WTC11 (cell line): ENCODE results near the gene ANKRD13D. TPM values are rescaled to one million over a fixed set of nuclear protein-coding genes. Genes with fewer than 3 reads are reported as not detected.

ENCODE experiments used
- ATAC-seq: fragments of 200-7000 bp; cut with Tn5 transposase; 2 replicates; pipeline ENCODE4 v1.10.0; 2021; ENCODE audit warnings: mild to moderate bottlenecking, moderate library complexity
- CTCF ChIA-PET: fragments of 300-600 bp; sonication (Branson Sonifier 250); formaldehyde crosslinking; loops from one replicate; lab custom pipeline; 2021; ENCODE audit warnings: antibody characterized with exemption; lab: Charles Lee
- POLR2A ChIA-PET: fragments of 350-600 bp; sonication (Branson Sonifier 250); formaldehyde crosslinking; loops from one replicate; lab custom pipeline; 2021; ENCODE audit warnings: antibody characterized with exemption; lab: Charles Lee
- DNase-seq: peaks from one replicate; pipeline ENCODE4 v3.0.0; 2021; ENCODE audit warnings: low spot score
- H3K27ac Mint-ChIP-seq: 2 replicates; pipeline ENCODE4 v1.8.0; 2021; ENCODE audit warnings: mixed read lengths
- H3K27me3 Mint-ChIP-seq: 2 replicates; pipeline ENCODE4 v1.8.0; 2021; ENCODE audit warnings: low read depth, mild to moderate bottlenecking, moderate library complexity, mixed read lengths
- H3K36me3 Mint-ChIP-seq: 2 replicates; pipeline ENCODE4 v1.8.0; 2021; ENCODE audit warnings: mixed read lengths
- H3K4me1 Mint-ChIP-seq: 2 replicates; pipeline ENCODE4 v1.8.0; 2022; ENCODE audit warnings: mixed read lengths
- H3K4me3 Mint-ChIP-seq: 2 replicates; pipeline ENCODE4 v1.8.0; 2021; ENCODE audit warnings: mild to moderate bottlenecking, moderate library complexity, mixed read lengths
- H3K9me3 Mint-ChIP-seq: 2 replicates; pipeline ENCODE4 v1.8.0; 2021; ENCODE audit warnings: mixed read lengths
- NFYB ChIP-seq: sonication (generic); formaldehyde crosslinking; conservative IDR thresholded peaks from 2 replicates; pipeline ENCODE4 v1.8.0; 2022; ENCODE audit warnings: low read depth, missing genetic modification reagents
- NR3C1 ChIP-seq: sonication (generic); formaldehyde crosslinking; conservative IDR thresholded peaks from 2 replicates; pipeline ENCODE4 v1.8.1; 2023; ENCODE audit warnings: low read depth, mild to moderate bottlenecking, missing genetic modification reagents
- ZNF396 ChIP-seq: fragments of 250-450 bp; sonication (Bioruptor Pico); IDR thresholded peaks from 2 replicates; pipeline ENCODE4 v1.8.0; 2021; ENCODE audit warnings: mild to moderate bottlenecking, moderate library complexity, borderline replicate concordance
- total RNA-seq: library from RNA; stranded (reverse); gene quantifications from 3 replicates; pipeline ENCODE4 v1.2.3, GENCODE V29; 2021
- TF ChIP-seq, protein P1 (sequence below): fragments of 250-450 bp; sonication (Bioruptor Pico); IDR thresholded peaks from 2 replicates; pipeline ENCODE4 v1.9.0; 2021; ENCODE audit warnings: mild to moderate bottlenecking
- TF ChIP-seq, protein P2 (sequence below): sonication (generic); formaldehyde crosslinking; IDR thresholded peaks from 2 replicates; pipeline ENCODE4 v1.8.0; 2022; ENCODE audit warnings: mild to moderate bottlenecking, missing genetic modification reagents
- TF ChIP-seq, protein P3 (sequence below): sonication (generic); formaldehyde crosslinking; IDR thresholded peaks from 2 replicates; pipeline ENCODE4 v1.8.1; 2023; ENCODE audit warnings: mild to moderate bottlenecking, missing genetic modification reagents
- TF ChIP-seq, protein P4 (sequence below): fragments of 250-450 bp; sonication (Bioruptor Pico); IDR thresholded peaks from 2 replicates; pipeline ENCODE4 v1.9.0; 2021; ENCODE audit warnings: mild to moderate bottlenecking, borderline replicate concordance
- TF ChIP-seq, protein P5 (sequence below): sonication (generic); formaldehyde crosslinking; conservative IDR thresholded peaks from 2 replicates; pipeline ENCODE4 v1.8.1; 2023; ENCODE audit warnings: mild to moderate bottlenecking, low read depth, missing genetic modification reagents, moderate library complexity

The ANKRD13D gene
- total RNA-seq, 1 experiment from 2014 or later = 55.5 TPM

DNA sequence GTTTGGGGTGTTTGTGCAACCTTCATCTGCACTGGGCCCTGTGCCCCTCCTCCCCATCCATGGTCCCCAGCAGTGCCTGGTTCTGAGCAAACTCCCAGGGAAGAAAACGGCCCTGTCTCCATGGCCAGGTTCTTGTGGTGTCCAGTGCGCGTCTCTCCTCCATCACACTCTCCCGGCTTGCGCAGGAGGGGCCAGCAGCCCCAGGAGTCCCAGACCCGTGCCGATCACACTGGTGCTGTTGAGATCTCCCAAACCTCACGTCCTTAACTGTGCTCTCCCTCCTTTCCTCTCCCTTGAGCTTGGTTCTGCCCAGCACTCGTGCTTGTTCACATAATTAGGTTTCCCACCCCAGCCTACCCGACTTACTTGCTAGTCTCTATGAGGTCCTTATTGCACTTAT is 33.8 kb upstream of the ANKRD13D start (continued):
- TF ChIP-seq, protein P1, sequence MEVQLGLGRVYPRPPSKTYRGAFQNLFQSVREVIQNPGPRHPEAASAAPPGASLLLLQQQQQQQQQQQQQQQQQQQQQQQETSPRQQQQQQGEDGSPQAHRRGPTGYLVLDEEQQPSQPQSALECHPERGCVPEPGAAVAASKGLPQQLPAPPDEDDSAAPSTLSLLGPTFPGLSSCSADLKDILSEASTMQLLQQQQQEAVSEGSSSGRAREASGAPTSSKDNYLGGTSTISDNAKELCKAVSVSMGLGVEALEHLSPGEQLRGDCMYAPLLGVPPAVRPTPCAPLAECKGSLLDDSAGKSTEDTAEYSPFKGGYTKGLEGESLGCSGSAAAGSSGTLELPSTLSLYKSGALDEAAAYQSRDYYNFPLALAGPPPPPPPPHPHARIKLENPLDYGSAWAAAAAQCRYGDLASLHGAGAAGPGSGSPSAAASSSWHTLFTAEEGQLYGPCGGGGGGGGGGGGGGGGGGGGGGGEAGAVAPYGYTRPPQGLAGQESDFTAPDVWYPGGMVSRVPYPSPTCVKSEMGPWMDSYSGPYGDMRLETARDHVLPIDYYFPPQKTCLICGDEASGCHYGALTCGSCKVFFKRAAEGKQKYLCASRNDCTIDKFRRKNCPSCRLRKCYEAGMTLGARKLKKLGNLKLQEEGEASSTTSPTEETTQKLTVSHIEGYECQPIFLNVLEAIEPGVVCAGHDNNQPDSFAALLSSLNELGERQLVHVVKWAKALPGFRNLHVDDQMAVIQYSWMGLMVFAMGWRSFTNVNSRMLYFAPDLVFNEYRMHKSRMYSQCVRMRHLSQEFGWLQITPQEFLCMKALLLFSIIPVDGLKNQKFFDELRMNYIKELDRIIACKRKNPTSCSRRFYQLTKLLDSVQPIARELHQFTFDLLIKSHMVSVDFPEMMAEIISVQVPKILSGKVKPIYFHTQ = no peak
- TF ChIP-seq, all 79 proteins: peak for 0

DNA sequence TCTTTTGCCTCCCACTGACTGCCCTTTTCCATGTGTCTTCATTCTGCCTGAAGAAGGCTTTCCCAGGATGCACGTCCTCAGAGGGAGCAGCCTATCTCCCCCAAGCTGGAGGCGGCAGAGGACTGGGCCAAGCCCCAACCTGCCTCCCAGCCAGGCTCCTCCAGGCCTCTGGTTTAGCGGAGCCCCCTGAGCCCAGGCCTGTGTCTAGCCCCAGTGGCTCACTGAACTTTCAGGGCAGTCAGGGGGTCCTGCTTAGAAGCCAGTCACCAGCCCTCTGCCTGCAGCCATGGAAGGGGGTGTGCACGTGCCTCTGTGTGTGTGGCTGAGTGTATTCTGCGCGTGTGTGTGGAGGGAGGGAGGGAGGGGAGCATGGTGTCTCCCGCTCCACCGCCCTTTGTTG is 33.2 kb upstream of the ANKRD13D start:
- no peaks in the 10 kb centered on the region for H3K9me3 Mint-ChIP-seq
- peaks cover 57% of the 10 kb centered on the region for H3K36me3 Mint-ChIP-seq
- ChIA-PET POLR2A (no interaction called here), CTCF (interaction anchor here (1.0 kb wide), 1 partner anchor 175 kb away, joined by 3 read pairs; no protein-coding TSS in a partner anchor)
- ATAC-seq = no peak
- peak overlapping the region; percentile 27; the same call in 1 of the 2 replicates for H3K27ac Mint-ChIP-seq
- DNase-seq = no peak
- H3K4me1 Mint-ChIP-seq = no peaks in the 10 kb centered on the region
- peaks cover 9% of the 10 kb centered on the region for H3K27me3 Mint-ChIP-seq
- no peak overlapping the region for H3K4me3 Mint-ChIP-seq
- TF ChIP-seq NR3C1 (CRISPR knock-in tag) = no peak
- TF ChIP-seq, protein P2, sequence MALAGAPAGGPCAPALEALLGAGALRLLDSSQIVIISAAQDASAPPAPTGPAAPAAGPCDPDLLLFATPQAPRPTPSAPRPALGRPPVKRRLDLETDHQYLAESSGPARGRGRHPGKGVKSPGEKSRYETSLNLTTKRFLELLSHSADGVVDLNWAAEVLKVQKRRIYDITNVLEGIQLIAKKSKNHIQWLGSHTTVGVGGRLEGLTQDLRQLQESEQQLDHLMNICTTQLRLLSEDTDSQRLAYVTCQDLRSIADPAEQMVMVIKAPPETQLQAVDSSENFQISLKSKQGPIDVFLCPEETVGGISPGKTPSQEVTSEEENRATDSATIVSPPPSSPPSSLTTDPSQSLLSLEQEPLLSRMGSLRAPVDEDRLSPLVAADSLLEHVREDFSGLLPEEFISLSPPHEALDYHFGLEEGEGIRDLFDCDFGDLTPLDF (CRISPR knock-in tag) = no peak
- TF ChIP-seq, protein P3, sequence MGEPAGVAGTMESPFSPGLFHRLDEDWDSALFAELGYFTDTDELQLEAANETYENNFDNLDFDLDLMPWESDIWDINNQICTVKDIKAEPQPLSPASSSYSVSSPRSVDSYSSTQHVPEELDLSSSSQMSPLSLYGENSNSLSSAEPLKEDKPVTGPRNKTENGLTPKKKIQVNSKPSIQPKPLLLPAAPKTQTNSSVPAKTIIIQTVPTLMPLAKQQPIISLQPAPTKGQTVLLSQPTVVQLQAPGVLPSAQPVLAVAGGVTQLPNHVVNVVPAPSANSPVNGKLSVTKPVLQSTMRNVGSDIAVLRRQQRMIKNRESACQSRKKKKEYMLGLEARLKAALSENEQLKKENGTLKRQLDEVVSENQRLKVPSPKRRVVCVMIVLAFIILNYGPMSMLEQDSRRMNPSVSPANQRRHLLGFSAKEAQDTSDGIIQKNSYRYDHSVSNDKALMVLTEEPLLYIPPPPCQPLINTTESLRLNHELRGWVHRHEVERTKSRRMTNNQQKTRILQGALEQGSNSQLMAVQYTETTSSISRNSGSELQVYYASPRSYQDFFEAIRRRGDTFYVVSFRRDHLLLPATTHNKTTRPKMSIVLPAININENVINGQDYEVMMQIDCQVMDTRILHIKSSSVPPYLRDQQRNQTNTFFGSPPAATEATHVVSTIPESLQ (CRISPR knock-in tag) = no peak
- TF ChIP-seq ZNF396 (CRISPR knock-in tag) = no peak
- no peak for TF ChIP-seq NFYB (CRISPR knock-in tag)
- TF ChIP-seq, protein P4, sequence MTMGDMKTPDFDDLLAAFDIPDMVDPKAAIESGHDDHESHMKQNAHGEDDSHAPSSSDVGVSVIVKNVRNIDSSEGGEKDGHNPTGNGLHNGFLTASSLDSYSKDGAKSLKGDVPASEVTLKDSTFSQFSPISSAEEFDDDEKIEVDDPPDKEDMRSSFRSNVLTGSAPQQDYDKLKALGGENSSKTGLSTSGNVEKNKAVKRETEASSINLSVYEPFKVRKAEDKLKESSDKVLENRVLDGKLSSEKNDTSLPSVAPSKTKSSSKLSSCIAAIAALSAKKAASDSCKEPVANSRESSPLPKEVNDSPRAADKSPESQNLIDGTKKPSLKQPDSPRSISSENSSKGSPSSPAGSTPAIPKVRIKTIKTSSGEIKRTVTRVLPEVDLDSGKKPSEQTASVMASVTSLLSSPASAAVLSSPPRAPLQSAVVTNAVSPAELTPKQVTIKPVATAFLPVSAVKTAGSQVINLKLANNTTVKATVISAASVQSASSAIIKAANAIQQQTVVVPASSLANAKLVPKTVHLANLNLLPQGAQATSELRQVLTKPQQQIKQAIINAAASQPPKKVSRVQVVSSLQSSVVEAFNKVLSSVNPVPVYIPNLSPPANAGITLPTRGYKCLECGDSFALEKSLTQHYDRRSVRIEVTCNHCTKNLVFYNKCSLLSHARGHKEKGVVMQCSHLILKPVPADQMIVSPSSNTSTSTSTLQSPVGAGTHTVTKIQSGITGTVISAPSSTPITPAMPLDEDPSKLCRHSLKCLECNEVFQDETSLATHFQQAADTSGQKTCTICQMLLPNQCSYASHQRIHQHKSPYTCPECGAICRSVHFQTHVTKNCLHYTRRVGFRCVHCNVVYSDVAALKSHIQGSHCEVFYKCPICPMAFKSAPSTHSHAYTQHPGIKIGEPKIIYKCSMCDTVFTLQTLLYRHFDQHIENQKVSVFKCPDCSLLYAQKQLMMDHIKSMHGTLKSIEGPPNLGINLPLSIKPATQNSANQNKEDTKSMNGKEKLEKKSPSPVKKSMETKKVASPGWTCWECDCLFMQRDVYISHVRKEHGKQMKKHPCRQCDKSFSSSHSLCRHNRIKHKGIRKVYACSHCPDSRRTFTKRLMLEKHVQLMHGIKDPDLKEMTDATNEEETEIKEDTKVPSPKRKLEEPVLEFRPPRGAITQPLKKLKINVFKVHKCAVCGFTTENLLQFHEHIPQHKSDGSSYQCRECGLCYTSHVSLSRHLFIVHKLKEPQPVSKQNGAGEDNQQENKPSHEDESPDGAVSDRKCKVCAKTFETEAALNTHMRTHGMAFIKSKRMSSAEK = no peak
- TF ChIP-seq, protein P5, sequence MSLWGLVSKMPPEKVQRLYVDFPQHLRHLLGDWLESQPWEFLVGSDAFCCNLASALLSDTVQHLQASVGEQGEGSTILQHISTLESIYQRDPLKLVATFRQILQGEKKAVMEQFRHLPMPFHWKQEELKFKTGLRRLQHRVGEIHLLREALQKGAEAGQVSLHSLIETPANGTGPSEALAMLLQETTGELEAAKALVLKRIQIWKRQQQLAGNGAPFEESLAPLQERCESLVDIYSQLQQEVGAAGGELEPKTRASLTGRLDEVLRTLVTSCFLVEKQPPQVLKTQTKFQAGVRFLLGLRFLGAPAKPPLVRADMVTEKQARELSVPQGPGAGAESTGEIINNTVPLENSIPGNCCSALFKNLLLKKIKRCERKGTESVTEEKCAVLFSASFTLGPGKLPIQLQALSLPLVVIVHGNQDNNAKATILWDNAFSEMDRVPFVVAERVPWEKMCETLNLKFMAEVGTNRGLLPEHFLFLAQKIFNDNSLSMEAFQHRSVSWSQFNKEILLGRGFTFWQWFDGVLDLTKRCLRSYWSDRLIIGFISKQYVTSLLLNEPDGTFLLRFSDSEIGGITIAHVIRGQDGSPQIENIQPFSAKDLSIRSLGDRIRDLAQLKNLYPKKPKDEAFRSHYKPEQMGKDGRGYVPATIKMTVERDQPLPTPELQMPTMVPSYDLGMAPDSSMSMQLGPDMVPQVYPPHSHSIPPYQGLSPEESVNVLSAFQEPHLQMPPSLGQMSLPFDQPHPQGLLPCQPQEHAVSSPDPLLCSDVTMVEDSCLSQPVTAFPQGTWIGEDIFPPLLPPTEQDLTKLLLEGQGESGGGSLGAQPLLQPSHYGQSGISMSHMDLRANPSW (CRISPR knock-in tag) = no peak
- TF ChIP-seq, all 79 proteins: peak for 0
